Anterior cingulate cortex (tissue), 58 donors: Measurements from ENCODE around the gene MAPK8IP3.

Experiments used
- DNase-seq, 58 donors: peaks; one replicate each; lab custom pipeline; 2025; lab: John Stamatoyannopoulos, UW

MAPK8IP3 gene

DNA sequence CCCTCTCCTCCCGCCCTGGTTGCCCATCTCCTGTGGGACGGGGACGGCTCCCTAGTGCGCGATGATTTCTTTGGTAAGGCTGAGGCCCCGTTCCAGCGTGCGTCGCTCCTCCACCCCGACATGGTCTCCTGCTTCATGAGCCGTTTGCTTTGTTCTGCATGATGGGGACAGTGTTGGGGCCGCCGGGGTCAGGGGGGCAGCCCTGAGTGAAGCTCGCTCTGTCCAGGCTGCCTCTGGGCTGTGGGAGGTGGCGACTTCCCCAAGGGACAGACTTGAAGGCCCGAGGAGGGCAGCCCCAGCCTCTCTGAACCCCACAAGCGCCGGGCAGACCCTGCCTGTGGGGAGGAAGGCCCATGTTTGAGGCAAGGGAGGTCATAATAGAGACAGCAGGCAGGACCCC lies 52.9 kb downstream of the MAPK8IP3 start:
- no peak for DNase-seq

DNA sequence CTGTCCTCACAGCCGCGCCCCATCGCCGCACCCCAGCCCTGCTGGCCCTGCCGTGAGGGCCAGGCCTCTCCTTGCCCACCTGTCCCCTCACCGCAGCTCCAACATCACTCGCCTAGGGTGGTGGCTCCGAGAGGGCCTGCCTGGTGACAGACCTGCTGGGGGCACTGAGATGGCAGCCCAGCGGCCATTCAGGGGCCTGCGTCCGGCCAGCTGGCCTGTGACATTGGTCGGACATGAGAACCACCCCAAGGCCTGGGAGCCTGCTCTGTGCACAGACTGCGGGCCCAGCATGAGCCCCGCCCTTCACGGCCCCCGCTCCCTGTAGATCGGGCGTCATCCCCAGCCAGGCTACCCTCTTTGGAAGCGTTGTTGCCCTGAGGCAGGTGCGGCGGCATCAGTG lies 53.5 kb downstream of the MAPK8IP3 start:
- DNase-seq: no peak

GRCh38 chr16:1760911-1761310 lies 54.9 kb downstream of the MAPK8IP3 start:
- DNase-seq: no peak

GRCh38 chr16:1761751-1762150 lies 55.8 kb downstream of the MAPK8IP3 start:
- no peak for DNase-seq

DNA sequence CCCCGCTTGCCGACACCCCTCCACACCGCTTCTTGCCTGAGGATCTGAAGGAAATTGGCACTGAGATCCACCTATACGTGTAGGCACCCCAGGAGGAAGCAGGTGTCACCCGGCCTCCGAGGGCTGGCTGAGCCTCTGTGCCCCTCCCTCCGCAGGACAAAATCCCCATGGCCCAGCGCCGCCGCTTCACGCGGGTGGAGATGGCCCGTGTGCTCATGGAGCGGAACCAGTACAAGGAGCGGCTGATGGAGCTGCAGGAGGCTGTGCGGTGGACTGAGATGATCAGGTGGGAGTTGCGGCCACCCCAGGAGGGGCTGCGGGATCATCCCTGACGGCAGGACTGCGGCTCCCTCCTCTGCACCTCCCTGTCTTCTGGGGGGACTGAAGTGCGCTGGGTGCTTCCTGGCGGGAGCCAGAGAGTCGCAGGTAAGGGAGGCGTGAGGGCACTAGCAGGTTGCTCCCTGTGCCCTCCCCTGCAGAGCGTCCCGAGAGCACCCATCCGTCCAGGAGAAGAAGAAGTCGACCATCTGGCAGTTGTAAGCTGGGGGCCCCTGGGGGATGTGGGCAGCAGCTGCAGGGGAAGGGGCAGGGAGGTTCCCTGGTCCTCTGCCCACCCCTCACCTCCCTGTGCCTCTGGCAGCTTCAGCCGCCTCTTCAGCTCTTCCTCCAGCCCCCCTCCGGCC lies 56.3 kb downstream of the MAPK8IP3 start:
- DNase-seq: no peak

GRCh38 chr16:1762879-1763520 lies 57.0 kb downstream of the MAPK8IP3 start:
- DNase-seq: peak in 2 of 58 donors; percentile 31 to 36

GRCh38 chr16:1763521-1764511 lies 57.8 kb downstream of the MAPK8IP3 start:
- DNase-seq: peak in 4 of 58 donors; percentile 11 to 45 (median 29)

DNA sequence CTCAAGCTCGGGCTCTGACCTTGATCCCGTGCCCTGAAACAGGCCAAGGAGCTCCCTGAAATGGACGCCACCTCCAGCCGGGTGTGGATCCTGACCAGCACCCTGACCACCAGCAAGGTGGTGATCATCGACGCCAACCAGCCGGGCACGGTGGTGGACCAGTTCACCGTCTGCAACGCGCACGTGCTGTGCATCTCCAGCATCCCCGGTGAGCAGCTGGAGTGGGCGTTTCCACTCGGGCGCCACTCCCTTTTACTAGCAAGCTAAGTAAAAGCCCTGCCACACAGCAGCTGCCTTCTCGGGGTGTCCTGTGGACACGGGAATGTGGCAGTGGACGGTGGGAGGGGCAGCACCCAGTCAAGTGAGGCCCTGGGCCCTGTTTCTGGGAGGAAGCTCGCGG lies 59.0 kb downstream of the MAPK8IP3 start:
- no peak for DNase-seq

DNA sequence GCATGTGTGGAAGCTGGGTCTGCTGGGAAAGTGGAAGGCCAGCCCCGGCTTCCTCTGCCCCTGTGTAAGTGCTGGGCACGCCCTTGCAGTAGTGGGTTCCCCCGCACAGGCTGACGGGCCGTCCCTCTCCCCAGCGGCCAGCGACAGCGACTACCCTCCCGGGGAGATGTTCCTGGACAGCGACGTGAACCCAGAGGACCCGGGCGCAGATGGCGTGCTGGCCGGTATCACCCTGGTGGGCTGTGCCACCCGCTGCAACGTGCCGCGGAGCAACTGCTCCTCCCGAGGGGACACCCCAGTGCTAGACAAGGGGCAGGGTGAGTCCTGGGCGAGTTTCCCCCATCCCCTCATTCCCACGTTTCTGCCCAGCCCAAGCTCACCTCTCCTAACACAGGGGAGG lies 59.8 kb downstream of the MAPK8IP3 start:
- no peak for DNase-seq

GRCh38 chr16:1766231-1766630 lies 60.2 kb downstream of the MAPK8IP3 start:
- no peak for DNase-seq

DNA sequence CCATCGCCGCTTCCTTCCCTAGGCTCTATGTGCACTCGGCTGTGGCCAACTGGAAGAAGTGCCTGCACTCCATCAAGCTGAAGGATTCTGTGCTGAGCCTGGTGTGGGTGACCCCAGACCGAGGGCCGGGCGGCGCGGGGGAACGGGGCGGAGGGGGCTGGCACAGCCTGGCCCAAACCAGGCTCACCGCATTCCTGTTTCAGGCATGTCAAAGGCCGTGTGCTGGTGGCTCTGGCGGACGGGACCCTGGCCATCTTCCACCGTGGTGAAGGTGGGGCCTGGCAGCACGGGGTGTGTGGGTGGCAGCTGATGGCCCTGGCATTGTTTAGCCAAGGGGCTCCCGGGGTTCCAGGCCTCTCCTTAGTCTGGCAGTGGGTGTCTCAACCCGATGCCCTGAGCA lies 60.7 kb downstream of the MAPK8IP3 start:
- DNase-seq: no peak

- DNase-seq: no peak
Measured at GRCh38 chr16:1767116-1767994, 61.4 kb downstream of the MAPK8IP3 start.

DNA sequence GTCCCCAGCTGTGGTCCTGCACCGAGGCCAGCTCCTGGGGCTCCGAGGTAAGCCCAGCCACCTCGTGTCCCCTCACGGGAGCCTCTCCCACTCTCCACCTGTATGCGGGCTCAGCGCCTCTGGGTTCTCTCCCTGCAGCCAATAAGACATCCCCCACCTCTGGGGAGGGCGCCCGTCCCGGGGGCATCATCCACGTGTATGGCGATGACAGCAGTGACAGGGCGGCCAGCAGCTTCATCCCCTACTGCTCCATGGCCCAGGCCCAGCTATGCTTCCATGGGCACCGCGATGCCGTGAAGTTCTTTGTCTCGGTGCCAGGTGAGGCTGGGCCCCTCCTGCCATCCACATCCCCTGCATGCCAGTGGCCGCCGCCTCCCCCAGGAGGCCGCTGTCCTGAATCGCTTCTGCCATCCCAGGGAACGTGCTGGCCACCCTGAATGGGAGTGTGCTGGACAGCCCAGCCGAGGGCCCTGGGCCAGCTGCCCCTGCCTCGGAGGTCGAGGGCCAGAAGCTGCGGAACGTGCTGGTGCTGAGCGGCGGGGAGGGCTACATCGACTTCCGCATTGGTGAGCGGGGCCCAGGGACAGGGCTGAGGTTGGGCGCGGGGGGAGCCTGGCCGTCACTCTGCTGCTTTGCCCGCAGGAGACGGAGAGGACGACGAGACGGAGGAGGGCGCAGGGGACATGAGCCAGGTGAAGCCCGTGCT lies 62.2 kb downstream of the MAPK8IP3 start:
- DNase-seq: no peak

- peak in 1 of 58 donors; percentile 15 for DNase-seq
Measured at GRCh38 chr16:1768767-1769401, 62.9 kb downstream of the MAPK8IP3 start.

DNA sequence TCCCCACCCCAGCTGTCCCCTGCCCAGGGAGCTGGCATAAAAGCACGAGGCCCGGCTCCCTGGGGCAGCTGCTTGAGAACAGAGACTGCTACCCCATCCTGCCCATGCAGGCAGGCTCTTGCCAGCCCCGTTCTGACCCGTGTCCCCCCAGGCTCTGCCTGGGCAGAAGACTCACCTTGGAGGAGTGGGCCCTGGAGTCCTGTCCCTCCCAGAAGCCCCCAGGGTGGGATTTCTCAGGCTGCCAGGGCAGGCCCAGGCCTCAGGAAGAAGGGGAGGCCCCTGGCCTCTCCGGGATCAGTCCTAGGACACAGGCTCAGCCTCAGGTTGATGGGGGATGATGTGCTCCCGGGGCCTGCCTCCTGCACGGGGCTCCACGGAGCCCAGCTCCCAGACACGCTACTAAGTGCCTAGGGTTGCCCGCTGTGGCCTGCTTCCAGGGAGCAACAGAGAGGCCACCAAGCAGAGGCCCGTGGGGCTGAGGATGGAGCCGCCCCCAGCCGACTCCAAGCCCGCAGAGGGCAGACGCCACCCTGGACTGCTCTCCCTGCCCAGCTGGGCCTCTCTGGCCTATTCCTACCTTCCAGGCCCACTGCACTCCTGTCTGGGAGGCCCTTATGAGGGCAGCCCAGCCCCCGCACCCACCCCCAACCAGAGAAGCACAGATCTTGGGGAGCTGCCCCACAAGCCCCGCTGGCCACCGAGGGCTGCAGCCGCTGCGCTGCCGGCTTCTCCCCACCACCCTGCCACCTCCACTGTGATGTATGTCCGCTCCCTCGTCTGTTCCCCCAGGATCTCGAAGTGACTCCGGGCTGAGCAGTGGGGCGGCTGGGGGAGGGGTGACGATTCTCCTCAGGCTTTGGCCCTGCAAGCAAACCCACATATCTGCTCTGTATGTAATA lies 63.7 kb downstream of the MAPK8IP3 start:
- peak in 10 of 58 donors; percentile 37 to 71 (median 64) for DNase-seq

GRCh38 chr16:1770328-1771187 lies 64.6 kb downstream of the MAPK8IP3 start:
- peak in 54 of 58 donors; percentile 10 to 75 (median 58) for DNase-seq
